Measurements from ENCODE around the gene NSUN3. TPM values are rescaled to one million over a fixed set of nuclear protein-coding genes. Genes with fewer than 3 reads are reported as not detected.

The NSUN3 gene
- total RNA-seq, 2 donors from 2014 or later: 18.5 to 22.6 TPM

GRCh38 chr3:94176988-94177745 lies 114.3 kb downstream of the NSUN3 start:
- H3K27me3 Mint-ChIP-seq (ENCODE audit: insufficient read depth): no peaks in the 10 kb centered on the region
- peaks cover 13% of the 10 kb centered on the region for H3K4me1 ChIP-seq (ENCODE audit: control insufficient read depth, insufficient read depth, low read length)
- no peaks in the 10 kb centered on the region for H3K27me3 ChIP-seq (ENCODE audit: control insufficient read depth, insufficient read depth, low read length, poor library complexity, severe bottlenecking)
- DNase-seq: no peak
- no peaks in the 10 kb centered on the region for H3K36me3 Mint-ChIP-seq (ENCODE audit: low read depth)
- H3K36me3 ChIP-seq (ENCODE audit: control insufficient read depth, insufficient read depth, low read length): no peaks in the 10 kb centered on the region
- no peak overlapping the region for H3K9ac ChIP-seq (ENCODE audit: extremely low read depth, low read length, poor library complexity, severe bottlenecking)
- H3K27ac Mint-ChIP-seq: no peak overlapping the region
- 83 to 93% methylated on average over 4 to 6 of the region's 6 CpGs for WGBS, 2 experiments (ENCODE audit: insufficient coverage in 1 of 2, insufficient read length in 1 of 2)
- no peak overlapping the region for H3K4me3 Mint-ChIP-seq
- H3K9me3 ChIP-seq (ENCODE audit: control insufficient read depth, low read length): no peaks in the 10 kb centered on the region
- TF ChIP-seq, protein P1, sequence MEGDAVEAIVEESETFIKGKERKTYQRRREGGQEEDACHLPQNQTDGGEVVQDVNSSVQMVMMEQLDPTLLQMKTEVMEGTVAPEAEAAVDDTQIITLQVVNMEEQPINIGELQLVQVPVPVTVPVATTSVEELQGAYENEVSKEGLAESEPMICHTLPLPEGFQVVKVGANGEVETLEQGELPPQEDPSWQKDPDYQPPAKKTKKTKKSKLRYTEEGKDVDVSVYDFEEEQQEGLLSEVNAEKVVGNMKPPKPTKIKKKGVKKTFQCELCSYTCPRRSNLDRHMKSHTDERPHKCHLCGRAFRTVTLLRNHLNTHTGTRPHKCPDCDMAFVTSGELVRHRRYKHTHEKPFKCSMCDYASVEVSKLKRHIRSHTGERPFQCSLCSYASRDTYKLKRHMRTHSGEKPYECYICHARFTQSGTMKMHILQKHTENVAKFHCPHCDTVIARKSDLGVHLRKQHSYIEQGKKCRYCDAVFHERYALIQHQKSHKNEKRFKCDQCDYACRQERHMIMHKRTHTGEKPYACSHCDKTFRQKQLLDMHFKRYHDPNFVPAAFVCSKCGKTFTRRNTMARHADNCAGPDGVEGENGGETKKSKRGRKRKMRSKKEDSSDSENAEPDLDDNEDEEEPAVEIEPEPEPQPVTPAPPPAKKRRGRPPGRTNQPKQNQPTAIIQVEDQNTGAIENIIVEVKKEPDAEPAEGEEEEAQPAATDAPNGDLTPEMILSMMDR (conservative IDR thresholded peaks at IDR 0.05): no peak
- no peaks in the 10 kb centered on the region for H3K9me3 Mint-ChIP-seq
- no peak overlapping the region for H3K4me3 ChIP-seq (ENCODE audit: low read length)
- no peak overlapping the region for H3K27ac ChIP-seq (ENCODE audit: low read depth, low read length)
- peaks cover 11% of the 10 kb centered on the region for H3K4me1 Mint-ChIP-seq

Other genes with a start within 250 kb of the NSUN3 start
- 10 to 100 TPM in 1 of 2 donors, 1 to 10 TPM in 1; 8.8 to 52.4 TPM for gene PROS1, start 89.2 kb upstream of the NSUN3 start, total RNA-seq
- 10 to 100 TPM; 17.2 to 23.9 TPM for gene ARL13B, start 82.9 kb upstream of the NSUN3 start, total RNA-seq
- not detected for gene STX19, start 34.5 kb upstream of the NSUN3 start, total RNA-seq
- gene DHFR2, start 145 bp upstream of the NSUN3 start, total RNA-seq: 1 to 10 TPM; 4.2 to 5.3 TPM